ENCODE results near the gene AKAP12.
"Not testable (repeated sequence)": the region's sequence is repeated elsewhere in the genome, so short reads cannot be mapped to it uniquely, and the experiment has no call there.

Gene AKAP12

DNA sequence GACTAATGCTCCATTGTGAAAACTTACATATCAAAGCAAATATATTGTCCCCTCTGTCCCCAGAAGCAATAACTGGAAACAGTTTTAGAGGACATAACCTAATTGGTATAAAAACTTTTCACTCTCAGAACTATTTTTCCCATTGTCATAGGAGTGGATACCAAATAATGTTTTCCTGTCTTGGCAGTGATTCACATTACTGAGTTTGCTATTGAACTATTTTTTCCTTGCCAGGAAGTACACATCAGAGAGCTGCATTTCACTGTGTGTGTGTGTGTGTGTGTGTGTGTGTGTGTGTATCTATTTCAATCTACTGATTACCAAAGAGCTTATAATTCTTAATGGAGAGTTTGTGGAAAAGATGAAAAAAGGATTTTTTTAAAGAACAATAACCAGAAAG is 45.4 kb downstream of the AKAP12 start:
- DNase-seq, result no peak

DNA sequence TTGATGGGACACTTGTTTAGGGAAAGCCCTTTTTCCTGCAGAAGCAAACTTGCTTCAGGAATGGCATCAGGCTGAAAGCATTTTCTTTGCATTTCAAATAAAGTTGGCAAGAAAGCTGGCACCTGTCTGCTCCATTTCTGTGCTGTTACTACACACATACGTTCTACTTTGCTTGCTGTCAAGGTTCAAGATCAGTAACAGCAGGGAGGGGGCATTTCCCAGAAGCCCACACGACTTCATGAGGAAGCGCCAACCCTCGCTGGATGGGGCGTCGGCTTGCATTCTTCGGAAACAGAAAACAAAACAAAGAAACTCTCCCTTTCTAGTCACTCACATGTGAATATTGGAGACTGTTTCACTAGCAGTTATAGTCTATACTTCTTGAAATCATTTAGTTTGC is 46.4 kb downstream of the AKAP12 start:
- DNase-seq, result peak in 1 of 2 donors; percentile 10

DNA sequence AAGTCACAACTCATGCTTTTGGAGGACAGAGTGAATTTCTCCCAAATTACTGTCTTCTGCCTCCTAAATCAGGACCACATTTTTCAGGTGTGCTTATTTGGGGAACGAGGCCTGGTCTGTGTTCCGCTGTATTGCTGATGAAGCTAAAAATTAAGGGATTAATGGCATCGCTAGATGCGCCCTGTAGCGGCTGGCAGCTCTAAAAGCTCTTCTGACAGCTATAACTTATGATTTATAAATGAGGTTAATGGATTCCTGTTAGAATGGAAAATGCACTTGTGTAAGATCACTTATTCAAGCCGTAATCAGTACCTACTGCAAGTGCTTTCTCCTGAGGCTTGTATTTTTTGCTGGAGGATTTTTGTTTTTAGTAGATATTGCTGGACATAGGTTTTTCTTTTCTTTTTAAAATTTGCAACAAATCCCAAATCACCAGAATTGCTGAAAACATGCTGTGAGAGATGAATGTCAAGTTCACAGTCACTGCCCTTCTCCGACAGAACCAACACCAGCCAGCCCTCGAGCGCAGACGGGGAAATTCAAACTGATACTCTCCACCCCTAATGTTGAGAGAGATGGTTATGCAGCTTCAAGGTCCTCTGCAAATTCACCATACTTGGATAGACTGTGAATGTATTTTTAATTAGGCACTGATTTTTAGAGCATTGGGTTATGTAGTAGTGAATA is 49.1 kb downstream of the AKAP12 start:
- DNase-seq, result no peak

DNA sequence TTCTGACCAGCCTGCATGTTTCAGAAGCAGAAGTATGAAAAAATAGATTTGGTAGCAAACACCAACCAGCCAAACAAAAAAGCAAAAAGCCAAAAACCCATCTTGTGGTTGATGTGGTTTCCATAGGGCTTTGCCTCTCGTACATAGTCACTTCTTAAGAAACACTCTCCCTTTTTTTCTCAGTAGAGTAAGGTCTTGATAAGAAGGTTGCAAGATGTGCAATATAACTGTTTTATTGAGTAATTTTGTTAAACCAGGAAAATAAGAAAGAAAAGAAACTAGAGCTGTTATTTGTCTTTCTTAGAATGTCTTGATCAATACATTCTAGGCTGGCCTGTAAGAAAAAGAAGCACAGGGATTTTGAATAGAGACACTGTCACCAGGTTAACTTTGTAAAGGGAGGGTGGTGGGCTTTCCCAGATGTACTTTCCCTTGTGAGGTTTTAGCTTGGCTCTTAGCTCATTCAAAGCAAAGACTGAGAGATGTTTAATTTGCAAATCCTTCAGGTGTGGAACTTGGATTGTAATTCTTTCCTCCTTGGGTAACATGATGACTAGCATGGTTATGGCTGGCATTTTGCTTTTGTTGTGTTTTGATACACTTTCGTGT is 49.7 kb downstream of the AKAP12 start:
- DNase-seq, result peak in 1 of 2 donors; percentile 16

DNA sequence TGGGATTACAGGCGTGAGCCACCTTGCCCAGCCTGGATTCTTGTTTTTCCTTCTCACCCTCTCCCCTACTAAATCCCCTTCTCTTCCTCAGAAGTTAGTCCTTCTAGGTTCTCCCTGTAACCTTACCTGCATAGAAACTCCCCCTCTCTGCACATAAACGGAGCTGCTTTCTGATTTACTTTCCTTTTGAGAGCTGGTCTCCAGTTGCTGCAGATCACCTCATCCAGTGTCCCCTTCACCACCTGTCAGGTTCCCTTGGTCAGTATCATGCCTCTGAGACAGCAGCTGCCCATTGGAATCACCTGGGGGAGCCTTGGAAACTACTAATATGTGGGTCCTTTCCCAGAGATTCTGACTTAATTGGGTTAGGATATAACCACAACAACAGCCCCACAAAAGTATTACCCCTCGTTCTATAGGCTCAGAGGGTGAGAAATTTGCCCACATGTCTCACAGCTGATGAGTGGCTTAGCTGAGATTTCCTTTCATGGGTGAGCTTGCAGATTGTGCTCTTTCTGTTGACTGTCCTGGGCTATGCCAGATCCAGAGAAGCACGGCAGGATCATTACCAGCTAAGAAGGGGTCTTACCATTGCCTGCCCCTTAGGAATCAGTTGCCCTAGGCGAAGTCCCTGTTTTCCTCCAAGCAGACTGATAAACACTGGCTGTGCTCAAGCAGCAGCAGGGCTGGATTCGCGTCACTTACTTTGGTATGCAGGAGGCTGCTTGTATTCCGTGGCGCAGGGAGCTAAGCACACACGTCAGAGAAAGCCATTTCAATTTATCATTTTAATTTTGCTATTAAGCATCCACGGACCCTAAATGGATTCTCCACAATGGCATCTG is 51.3 kb downstream of the AKAP12 start:
- no peak for DNase-seq

DNA sequence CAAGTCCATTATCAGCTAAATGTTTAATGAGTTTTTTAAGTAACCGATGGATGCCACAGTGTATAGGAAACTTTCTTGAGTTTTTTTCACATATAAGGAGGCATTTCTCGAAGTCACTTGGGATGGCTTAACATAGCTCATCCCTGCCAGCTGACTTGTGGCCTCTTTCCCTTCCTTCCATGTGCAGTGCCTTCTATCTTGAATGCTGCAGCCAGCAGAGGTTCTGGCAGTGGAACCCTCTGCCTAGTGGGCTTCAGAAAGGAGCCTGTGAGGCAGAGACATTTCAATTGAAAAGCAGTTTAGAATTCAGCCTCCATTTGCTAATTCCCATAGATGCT is 51.9 kb downstream of the AKAP12 start:
- no peak for DNase-seq

DNA sequence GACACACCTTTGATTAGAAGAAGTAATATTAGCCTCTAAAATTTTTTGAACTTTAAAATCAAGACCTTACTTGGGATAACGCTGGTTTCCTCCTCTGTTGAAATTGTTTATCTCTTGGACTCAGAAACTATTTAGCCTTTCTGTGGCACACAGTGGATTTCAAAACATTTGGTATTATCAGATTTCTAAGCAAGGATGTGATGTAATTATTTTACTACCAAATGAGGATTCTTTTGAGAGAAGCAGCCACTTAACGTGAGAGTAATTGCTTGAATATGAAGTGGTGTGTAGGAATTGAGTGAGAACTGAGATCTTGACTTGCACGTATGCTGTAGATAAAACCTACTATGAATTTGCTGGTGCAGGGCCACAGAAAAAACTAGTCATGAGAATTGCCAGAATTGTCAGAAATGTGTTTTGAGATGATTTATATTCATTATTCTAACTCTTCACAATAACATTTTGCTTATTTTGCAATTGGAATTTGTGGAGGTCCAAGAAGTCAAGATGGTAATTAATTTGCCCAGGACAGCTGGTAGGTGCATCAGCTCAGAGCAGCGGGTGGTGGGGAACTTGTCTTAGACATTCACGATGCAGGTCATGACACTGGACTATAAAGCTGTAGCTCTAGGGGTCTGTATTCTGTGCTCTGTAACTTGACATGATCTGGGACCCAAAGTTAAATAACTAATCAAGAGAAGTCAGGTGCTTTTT is 53.4 kb downstream of the AKAP12 start:
- no peak for DNase-seq

DNA sequence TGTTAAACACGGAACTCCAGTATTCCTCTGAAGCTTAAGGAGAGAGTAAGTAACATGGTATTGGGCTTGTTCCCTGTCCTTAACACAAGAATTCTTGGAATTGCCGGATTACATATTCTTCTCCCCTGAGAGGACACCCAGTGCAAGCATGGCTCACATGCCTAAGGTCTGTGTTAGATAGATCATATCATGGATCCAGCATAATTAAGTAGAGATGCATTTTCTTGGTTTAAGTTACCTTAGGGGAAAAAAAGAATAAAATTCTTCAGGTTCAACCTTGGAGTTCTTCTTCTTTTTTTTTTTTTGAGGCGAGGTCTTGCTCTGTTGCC is 53.9 kb downstream of the AKAP12 start:
- no peak for DNase-seq

DNA sequence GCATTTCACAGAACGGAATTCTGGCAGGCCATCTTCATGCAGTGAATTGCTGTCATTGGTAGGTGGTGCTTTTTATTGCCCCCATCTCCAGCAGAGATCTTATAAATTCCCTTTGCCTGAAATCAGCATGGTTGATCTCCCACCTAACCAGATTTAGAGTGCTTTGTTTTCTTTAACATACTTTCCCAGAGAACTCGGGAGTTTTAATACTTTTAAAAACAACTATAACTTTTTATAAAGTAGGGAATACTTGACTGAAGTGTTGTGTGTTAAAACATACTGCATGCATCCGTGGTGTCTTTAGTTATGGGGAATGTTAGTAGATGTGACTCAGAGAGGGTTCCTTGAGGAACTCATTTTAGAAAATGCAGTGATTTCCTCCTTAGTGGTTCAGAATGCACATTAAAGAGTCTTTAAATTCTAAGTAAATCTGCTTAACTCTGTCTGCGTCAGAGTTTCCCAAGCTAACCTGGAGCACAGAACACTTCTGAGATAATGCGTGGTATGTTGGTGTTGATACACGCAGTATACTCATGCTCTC is 54.9 kb downstream of the AKAP12 start:
- no peak for DNase-seq

DNA sequence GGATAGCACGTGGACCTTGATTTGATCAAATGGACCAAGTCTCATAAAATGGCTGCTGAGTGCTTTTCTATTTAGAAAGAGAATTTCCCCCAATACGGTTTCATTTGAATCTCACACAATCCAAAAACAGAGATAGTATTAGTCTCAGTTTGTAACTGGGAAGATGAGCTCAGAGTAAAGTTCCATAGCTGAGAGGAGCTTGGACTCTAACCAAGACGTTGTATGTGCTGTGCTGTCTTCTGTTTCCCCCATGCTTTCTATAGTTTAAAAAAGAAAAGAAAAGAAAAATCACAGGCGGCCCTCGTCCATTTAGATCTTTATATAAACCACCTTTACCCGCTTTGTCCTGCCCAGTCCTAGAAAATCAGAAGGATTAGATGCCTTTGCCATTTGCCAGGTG is 58.1 kb downstream of the AKAP12 start:
- DNase-seq, result no peak

DNA sequence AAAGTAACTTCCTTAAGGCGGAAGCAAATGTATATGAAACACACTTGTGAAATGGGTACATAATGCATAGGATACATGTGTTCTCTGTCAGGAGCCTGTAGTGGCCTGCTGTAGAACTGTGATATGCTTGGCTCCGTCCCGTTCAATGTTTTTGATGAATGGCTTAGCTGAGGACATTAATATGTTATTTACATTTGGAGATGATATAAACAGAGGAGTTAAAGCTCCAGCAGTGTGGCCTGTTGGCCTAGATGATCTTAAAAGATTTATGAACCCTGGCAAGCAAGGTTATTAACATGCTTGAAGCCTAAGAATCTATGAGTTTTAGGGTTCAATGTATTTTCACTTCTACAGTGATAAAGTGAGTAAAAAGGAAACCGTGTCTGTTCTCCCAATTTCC is 59.2 kb downstream of the AKAP12 start:
- no peak for DNase-seq

DNA sequence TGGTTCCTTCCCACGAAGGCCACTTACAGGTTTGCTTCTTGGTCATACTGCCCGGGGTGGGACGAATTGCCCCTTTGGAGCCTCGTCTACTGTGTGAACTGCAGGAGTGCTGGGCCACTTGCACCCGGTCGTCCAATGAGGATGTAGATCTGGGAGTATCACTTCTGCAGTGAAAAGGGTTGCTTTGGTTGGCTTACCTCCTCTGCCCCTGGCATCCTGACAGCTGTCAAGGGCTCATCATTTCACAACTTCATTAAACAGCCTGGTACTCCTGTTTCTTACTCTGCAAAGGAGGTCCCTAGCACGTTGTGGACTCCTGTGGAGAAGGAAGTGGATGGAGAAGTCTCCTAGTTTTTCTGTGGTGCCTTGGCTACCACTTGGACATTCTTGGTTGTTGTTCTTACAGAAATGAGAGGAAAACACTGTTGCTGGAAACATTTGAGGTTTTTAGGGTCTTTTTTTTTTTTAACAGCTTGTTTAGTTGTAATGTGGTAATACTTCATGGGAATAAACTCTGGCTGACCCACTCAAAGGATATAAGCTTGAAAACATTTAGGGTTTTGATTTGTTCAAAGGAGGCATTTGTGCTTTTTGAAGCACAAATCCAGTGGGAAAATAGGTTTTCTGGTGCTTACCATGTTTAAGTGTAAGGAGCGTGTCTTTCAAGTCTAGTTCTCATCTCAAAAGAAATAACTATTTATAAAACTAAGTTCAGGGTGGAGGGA is 60.7 kb downstream of the AKAP12 start:
- no peak for DNase-seq

DNA sequence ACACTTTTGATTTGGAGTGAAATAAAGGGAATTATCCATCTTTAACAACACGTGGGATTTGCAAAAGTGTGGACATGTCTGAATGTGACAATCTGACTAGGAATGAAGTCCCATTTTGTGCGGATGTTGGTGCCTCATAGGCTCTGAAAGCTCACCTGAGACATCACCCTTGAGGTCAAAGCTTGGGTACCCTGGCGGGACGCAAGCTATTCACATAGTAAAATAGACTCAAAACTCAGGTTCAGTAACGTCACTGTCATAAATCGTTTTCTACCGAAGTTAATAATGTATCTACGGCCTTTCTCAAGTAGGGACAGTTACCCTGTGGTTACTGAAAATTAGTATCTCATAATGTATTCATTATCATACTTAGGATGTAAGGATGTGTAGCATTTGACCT is 61.8 kb downstream of the AKAP12 start:
- no peak for DNase-seq

DNA sequence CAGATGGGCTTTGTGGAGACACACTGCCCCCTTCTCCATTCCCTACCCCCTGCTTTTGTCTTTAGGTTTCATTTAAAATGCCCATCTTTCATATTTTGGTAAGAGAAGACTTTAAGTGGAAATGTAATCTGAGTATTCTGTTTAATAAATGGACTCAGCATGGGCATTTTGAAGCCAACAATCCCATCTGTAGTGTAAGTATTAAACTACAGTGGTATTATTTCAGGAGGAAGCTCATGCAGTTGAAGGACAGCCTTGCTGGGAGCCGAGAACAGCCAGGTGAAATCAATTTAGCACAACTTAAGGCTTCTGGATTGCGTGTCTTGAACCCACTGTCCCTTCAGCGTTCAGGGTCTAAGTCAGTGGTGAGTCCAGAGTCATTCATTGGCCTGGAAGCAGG is 63.5 kb downstream of the AKAP12 start:
- no peak for DNase-seq

DNA sequence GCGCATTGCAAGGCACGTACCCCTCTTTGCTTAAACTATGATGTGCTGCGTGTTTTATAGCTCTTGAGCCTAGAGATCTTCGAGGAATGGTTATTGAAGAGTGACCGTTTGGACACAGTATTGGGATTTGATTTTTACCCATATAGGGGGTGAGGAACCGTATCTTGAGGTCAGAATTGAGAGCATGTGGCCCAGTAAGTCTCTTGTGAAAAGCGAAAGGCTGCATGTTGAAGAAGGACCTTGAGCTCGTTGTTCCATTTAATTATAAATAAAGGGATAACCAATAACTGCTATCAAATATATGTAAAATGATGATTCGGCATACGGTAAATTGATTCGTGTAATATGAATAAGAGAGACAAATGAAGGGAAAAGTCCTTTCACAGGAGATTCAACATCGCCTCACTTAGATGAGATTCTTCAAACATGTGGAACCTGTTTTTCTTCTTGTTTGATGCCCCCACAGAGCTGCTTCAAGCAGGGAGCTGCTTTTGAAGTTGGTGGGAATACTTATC is 66.6 kb downstream of the AKAP12 start:
- DNase-seq, result no peak

DNA sequence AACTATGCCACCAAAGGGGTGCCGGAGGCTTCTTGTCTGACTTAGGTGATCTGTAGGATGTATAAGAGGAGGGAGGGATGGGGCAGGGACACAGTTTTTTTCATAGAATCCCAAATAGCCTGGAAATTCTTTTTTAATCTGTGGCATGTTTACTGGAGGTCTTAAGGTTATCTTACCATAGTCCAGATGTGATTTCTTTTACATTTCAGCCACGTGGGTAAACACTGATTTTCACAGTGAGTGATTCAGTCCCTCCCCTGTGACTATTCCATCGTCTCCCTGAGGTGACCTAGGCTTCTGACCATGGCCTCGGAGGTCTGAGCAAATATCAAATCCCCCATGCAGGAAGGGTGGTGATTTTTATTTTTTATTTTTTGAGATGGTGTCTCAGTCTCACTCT is 67.7 kb downstream of the AKAP12 start:
- DNase-seq, result no peak

DNA sequence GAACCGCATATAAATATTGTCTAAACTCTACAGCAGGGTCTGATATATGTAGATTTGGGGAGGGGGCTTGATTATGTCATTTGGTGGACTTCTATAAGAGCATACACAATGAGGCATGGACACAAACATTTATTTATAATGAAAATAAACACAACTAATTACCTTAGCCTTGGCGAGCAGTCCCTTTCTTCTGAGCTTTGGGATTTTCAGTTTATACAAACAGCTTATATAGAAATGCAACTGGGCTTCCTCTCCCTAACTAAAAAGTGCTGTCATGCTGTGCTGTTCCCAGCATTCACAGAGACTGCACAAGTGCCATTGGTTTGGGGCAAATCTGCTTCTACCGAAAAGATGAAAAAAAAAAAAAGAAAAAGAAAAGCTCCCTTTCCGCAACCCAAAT is 69.9 kb downstream of the AKAP12 start:
- no peak for DNase-seq

DNA sequence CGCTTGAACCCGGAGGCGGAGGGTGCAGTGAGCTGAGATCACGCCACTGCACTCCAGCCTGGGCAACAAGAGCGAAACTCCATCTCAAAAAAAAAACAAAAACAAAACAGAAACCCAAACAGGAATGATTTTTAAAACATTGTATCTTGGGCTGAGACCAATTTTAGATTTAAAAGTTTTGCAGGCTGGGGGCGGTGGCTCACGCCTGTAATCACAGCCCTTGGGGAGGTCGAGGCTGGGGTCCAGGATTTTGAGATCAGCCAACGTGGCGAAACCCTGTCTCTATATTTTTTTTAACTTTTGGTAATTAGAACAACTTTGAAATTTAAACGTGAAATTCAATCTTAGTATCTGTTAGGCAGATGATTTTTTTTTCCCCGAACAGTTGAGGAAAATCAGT is 70.5 kb downstream of the AKAP12 start:
- no peak for DNase-seq

DNA sequence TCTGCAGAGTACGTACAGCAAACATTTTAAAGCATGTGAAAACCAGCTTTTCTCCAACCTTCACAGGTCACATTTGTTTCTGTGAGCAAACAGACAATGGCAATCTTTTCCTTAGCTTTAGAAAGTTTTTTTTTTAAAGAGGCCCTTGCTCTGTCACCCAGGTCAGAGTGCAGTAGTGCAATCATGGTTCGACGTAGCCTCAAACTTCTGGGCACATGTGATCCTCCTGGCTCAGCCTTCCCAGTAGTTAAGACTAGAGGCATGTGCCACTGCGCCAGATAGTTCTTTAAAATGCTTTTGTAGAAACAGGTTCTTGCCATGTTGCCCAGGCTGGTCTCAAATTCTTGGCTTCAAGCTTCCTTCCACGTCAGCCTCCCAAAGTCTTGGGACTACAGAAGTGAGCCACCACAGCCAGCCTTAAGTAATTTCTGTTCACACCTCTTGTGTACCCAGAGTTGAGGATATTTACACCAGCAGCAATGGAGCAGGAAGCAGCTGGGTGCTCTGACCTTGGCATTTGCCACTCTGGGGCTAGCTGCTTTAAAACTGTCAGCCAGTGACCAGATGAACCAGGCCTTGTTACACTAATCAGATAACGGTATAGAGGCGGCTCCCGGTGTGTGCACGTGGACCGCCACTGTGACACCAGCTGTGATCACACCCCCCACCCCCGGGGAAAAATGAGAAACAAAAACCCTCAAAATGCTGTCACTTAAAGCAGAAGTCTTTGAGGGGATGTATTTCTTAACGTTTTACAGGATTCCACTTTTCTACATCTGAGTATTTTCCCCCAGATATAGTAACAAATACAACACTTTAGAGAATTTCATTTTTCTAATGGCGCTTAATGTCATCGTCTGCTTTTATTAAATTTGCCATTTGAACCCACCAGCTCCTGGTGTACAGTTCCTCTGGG is 71.3 kb downstream of the AKAP12 start:
- no peak for DNase-seq

DNA sequence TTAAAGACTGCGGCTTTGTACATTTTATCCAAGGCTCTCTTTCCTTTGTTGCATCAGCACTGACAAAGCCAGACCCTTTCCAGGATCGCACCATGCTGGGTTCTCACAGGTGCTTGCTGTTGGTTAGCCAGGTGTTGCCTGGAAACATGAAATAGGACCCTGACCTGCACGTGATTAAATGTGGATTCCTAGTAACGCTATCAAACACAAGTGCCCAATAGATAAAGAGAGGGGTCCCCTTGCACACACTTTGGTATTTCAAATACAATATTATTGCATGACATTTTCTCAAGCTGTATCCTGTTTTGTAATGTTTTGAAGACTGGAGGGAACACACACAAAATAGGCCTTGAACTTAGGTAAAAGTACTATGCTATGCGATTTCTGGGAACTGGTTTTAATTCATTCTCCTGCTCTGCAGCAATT is 73.3 kb downstream of the AKAP12 start:
- no peak for DNase-seq

DNA sequence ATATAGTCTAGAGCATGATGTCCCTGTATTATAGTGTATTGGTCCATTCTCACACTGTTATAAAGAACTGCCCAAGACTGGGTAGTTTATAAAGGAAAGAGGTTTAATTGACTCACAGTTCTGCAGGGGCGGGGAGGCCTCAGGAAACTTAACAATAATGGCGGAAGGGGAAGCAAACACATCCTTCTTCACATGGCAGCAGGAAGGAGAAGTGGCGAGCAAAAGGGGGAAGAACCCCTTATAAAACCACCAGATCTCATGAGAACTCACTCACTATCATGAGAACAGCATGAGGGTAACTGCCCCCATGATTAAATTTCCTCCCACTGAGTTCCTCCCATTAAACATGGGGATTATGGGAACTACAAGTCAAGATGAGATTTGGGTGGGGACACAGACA is 75.9 kb downstream of the AKAP12 start:
- DNase-seq, result not testable (repeated sequence)
